Measurements from ENCODE around the gene HP1BP3.
A peak's percentile ranks its signal among the peaks of the same experiment; 100 is the strongest.

Gene HP1BP3

GRCh38 chr1:20735581-20736111 is 51.5 kb downstream of the HP1BP3 start:
- TF ChIP-seq CTCF (conservative IDR thresholded peaks at IDR 0.05) = no peak
- H3K27ac ChIP-seq = no peak overlapping the region

GRCh38 chr1:20733360-20733975 is 53.6 kb downstream of the HP1BP3 start:
- peak overlapping the region; percentile 68 for H3K27ac ChIP-seq
- no peak for TF ChIP-seq CTCF (conservative IDR thresholded peaks at IDR 0.05)

GRCh38 chr1:20732588-20733359 is 54.3 kb downstream of the HP1BP3 start, which contains the start of gene SH2D5:
Gene SH2D5 (minus strand): TSS chr1:20732703. CDS start chr1:20728044, 4,659 bp downstream.
- peak within 1 kb of the TSS; percentile 68 for H3K27ac ChIP-seq
- peak; percentile 58 for TF ChIP-seq CTCF (conservative IDR thresholded peaks at IDR 0.05)

GRCh38 chr1:20732071-20732587 is 55.0 kb downstream of the HP1BP3 start:
- TF ChIP-seq CTCF (conservative IDR thresholded peaks at IDR 0.05) = no peak
- peak overlapping the region; percentile 68 for H3K27ac ChIP-seq

GRCh38 chr1:20731057-20731991 is 55.8 kb downstream of the HP1BP3 start:
- TF ChIP-seq CTCF (conservative IDR thresholded peaks at IDR 0.05) = no peak
- H3K27ac ChIP-seq = peak overlapping the region; percentile 68; the same call in 1 of the 2 replicates

GRCh38 chr1:20730690-20731056 is 56.4 kb downstream of the HP1BP3 start:
- no peak overlapping the region for H3K27ac ChIP-seq
- no peak for TF ChIP-seq CTCF (conservative IDR thresholded peaks at IDR 0.05)

All from VCaP (cell line).